Stimulated activated CD8-positive, alpha-beta memory T cell treated with anti-CD3 and anti-CD28 coated beads, Interleukin-4, amount 100 ng/mL, for 1 hour (primary cell): ENCODE data around the gene ALDH4A1.
A peak's percentile ranks its signal among the peaks of the same experiment; 100 is the strongest.

Experiments used
- DNase-seq, 2 donors: peaks; one replicate each; pipeline ENCODE4 v3.0.0-alpha.2; 2020; ENCODE audit warnings: low read depth in 2 of 2, low spot score in 1 of 2

Gene ALDH4A1

GRCh38 chr1:18902523-18903290, at the start of gene ALDH4A1:
Gene ALDH4A1 (minus strand): TSS chr1:18902555. CDS start chr1:18902523, 32 bp downstream.
- peak; percentile 81 to 84 for DNase-seq

GRCh38 chr1:18951818-18952391, 49.5 kb upstream of the ALDH4A1 start:
- peak; percentile 59 to 62 for DNase-seq

- no peak for DNase-seq
Observed at GRCh38 chr1:18951416-18951815, 49.1 kb upstream of the ALDH4A1 start.

GRCh38 chr1:18950401-18951026, 48.2 kb upstream of the ALDH4A1 start:
- no peak for DNase-seq

- DNase-seq = no peak
Observed at GRCh38 chr1:18949686-18950400, 47.5 kb upstream of the ALDH4A1 start.

- no peak for DNase-seq
Observed at GRCh38 chr1:18948913-18949685, 46.7 kb upstream of the ALDH4A1 start.

- DNase-seq = peak in 1 of 2 donors; percentile 26
Observed at GRCh38 chr1:18948048-18948912, 45.9 kb upstream of the ALDH4A1 start.

GRCh38 chr1:18947570-18947969, 45.2 kb upstream of the ALDH4A1 start:
- DNase-seq = no peak

GRCh38 chr1:18946550-18947381, 44.4 kb upstream of the ALDH4A1 start:
- DNase-seq = no peak

GRCh38 chr1:18945401-18945849, 43.1 kb upstream of the ALDH4A1 start:
- no peak for DNase-seq

GRCh38 chr1:18944810-18945209, 42.5 kb upstream of the ALDH4A1 start:
- DNase-seq = no peak

- DNase-seq = no peak
Observed at GRCh38 chr1:18943914-18944572, 41.7 kb upstream of the ALDH4A1 start.

- DNase-seq = no peak
Observed at GRCh38 chr1:18943162-18943561, 40.8 kb upstream of the ALDH4A1 start.

GRCh38 chr1:18942340-18942739, 40.0 kb upstream of the ALDH4A1 start:
- no peak for DNase-seq

GRCh38 chr1:18941221-18942141, 39.1 kb upstream of the ALDH4A1 start:
- no peak for DNase-seq

GRCh38 chr1:18940303-18941020, 38.1 kb upstream of the ALDH4A1 start:
- no peak for DNase-seq
